ENCODE results near the gene OR6Q1. TPM values are rescaled to one million over a fixed set of nuclear protein-coding genes. Genes with fewer than 3 reads are reported as not detected.

Gene OR6Q1
- total RNA-seq, 1 experiment from 2014 or later = not detected

DNA sequence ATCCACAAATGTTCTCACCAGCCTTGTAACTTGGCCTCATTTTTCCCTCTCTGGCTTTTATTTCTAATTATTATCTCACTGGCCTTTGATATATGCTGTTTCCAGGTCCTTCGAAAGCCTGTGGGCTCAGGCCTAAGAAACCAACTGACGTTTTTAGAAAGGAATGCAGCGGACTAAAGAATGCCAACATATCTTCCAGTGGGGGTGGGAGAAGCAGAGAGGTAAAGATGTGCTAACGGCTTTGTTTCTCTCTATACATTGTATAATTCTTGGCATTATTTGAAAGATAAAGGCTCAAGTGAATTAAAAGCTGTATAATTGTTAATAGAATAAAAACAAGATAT lies 28.2 kb downstream of the OR6Q1 start:
- DNase-seq (ENCODE audit: low spot score) (no peak), ATAC-seq (peak; percentile 51)
- Mint-ChIP-seq H3K4me3 (no peak overlapping the region), H3K4me1 (peaks cover 47% of the 10 kb centered on the region), H3K27ac (0 out of 2 replicates have a peak overlapping the region, but pooled peaks have one; percentile 49), H3K9me3 (peaks cover 13% of the 10 kb centered on the region), H3K36me3 (no peaks in the 10 kb centered on the region), H3K27me3 (ENCODE audit: low read depth) (no peaks in the 10 kb centered on the region)
- TF ChIP-seq ATF1 (CRISPR knock-in tag; IDR thresholded peaks at IDR 0.05) (no peak), NFE2L1 (CRISPR knock-in tag; IDR thresholded peaks at IDR 0.05) (no peak), ZNF232 (CRISPR knock-in tag; IDR thresholded peaks at IDR 0.05) (no peak), NFATC4 (CRISPR knock-in tag; IDR thresholded peaks at IDR 0.05) (no peak), TP53 (CRISPR knock-in tag; IDR thresholded peaks at IDR 0.05) (no peak)
- TF ChIP-seq, protein P1, sequence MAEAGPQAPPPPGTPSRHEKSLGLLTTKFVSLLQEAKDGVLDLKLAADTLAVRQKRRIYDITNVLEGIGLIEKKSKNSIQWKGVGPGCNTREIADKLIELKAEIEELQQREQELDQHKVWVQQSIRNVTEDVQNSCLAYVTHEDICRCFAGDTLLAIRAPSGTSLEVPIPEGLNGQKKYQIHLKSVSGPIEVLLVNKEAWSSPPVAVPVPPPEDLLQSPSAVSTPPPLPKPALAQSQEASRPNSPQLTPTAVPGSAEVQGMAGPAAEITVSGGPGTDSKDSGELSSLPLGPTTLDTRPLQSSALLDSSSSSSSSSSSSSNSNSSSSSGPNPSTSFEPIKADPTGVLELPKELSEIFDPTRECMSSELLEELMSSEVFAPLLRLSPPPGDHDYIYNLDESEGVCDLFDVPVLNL (CRISPR knock-in tag; IDR thresholded peaks at IDR 0.05; ENCODE audit: borderline replicate concordance, low read depth) = no peak
- TF ChIP-seq, protein P2, sequence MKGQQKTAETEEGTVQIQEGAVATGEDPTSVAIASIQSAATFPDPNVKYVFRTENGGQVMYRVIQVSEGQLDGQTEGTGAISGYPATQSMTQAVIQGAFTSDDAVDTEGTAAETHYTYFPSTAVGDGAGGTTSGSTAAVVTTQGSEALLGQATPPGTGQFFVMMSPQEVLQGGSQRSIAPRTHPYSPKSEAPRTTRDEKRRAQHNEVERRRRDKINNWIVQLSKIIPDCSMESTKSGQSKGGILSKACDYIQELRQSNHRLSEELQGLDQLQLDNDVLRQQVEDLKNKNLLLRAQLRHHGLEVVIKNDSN (CRISPR knock-in tag; IDR thresholded peaks at IDR 0.05) = no peak
- TF ChIP-seq, protein P3, sequence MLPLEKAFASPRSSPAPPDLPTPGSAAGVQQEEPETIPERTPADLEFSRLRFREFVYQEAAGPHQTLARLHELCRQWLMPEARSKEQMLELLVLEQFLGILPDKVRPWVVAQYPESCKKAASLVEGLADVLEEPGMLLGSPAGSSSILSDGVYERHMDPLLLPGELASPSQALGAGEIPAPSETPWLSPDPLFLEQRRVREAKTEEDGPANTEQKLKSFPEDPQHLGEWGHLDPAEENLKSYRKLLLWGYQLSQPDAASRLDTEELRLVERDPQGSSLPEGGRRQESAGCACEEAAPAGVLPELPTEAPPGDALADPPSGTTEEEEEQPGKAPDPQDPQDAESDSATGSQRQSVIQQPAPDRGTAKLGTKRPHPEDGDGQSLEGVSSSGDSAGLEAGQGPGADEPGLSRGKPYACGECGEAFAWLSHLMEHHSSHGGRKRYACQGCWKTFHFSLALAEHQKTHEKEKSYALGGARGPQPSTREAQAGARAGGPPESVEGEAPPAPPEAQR (CRISPR knock-in tag; IDR thresholded peaks at IDR 0.05) = no peak
- TF ChIP-seq, protein P4, sequence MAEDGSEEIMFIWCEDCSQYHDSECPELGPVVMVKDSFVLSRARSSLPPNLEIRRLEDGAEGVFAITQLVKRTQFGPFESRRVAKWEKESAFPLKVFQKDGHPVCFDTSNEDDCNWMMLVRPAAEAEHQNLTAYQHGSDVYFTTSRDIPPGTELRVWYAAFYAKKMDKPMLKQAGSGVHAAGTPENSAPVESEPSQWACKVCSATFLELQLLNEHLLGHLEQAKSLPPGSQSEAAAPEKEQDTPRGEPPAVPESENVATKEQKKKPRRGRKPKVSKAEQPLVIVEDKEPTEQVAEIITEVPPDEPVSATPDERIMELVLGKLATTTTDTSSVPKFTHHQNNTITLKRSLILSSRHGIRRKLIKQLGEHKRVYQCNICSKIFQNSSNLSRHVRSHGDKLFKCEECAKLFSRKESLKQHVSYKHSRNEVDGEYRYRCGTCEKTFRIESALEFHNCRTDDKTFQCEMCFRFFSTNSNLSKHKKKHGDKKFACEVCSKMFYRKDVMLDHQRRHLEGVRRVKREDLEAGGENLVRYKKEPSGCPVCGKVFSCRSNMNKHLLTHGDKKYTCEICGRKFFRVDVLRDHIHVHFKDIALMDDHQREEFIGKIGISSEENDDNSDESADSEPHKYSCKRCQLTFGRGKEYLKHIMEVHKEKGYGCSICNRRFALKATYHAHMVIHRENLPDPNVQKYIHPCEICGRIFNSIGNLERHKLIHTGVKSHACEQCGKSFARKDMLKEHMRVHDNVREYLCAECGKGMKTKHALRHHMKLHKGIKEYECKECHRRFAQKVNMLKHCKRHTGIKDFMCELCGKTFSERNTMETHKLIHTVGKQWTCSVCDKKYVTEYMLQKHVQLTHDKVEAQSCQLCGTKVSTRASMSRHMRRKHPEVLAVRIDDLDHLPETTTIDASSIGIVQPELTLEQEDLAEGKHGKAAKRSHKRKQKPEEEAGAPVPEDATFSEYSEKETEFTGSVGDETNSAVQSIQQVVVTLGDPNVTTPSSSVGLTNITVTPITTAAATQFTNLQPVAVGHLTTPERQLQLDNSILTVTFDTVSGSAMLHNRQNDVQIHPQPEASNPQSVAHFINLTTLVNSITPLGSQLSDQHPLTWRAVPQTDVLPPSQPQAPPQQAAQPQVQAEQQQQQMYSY (CRISPR knock-in tag; IDR thresholded peaks at IDR 0.05) = no peak
- ChIA-PET POLR2A (no interaction called here), CTCF (interaction anchor here (1.6 to 4.8 kb wide), 3 partner anchors 122 to 238 kb away, joined by 3 to 37 read pairs (median 9); no protein-coding TSS in a partner anchor)

DNA sequence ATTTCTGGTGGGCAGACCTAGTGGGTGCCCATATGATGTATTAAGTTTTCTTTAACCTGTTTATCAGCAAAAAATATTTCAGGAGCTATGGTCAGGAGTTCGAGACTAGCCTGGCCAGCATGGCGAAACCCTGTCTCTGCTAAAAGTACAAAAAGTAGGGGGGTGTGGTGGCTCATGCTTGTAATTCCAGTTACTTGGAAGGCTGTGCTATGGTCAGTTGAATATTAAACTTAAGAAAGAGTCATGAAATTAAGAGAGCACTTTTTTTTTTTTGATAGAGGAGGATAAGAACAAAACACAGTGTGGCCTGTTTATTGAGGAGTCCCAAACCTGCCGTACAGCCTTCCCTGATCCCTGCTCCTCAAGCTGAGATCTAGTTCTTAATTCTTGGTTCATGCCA lies 29.8 kb downstream of the OR6Q1 start:
- Mint-ChIP-seq H3K4me3 (no peak overlapping the region), H3K27me3 (ENCODE audit: low read depth) (no peaks in the 10 kb centered on the region), H3K4me1 (peaks cover 54% of the 10 kb centered on the region), H3K9me3 (peaks cover 6% of the 10 kb centered on the region), H3K36me3 (no peaks in the 10 kb centered on the region), H3K27ac (no peak overlapping the region; the same call in 1 of the 2 replicates)
- TF ChIP-seq, protein P1 (CRISPR knock-in tag; IDR thresholded peaks at IDR 0.05; ENCODE audit: borderline replicate concordance, low read depth) = no peak
- TF ChIP-seq, protein P5, sequence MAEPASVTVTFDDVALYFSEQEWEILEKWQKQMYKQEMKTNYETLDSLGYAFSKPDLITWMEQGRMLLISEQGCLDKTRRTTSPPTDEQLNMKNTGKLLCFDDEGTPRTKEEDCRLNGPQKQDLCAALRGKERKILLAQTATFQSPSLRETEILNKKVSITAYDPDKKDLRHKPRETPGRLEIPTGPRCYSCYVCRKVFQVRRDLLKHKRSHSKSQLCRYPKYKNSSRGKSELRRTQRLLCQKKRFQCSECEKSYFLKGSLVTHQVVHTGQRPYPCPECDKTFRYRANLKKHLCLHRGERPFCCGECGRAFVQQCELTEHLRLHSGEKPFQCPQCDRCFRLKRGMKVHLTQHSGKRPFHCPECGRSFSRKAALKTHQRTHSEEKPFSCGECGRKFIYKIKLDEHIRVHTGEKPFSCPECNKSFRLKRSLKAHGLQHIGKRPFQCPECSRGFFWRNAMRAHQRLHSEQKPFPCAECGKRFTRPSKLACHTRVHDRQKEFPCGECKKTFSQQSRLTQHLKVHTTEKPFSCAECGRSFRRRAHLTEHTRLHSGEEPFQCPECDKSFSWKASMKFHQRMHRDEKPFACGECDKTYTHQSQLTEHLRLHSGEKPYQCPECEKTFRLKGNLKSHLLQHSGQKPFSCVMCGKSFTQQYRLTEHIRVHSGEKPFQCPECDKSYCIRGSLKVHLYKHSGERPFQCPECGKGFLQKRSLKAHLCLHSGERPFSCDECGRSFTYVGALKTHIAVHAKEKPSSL (CRISPR knock-in tag; conservative IDR thresholded peaks at IDR 0.05) = no peak
- ATAC-seq (no peak), DNase-seq (ENCODE audit: low spot score) (no peak)
- ChIA-PET CTCF (interaction anchor here (0.7 to 4.8 kb wide), 32 partner anchors 16 to 603 kb away, joined by 3 to 37 read pairs (median 5); partner anchors contain the start of genes BTBD18 and OR9Q1), POLR2A (interaction anchor here (0.7 to 1.7 kb wide), 4 partner anchors 281 to 348 kb away, joined by 3 to 4 read pairs (median 3); partner anchors contain the start of genes MED19, SELENOH and TMX2)

Data from WTC11 (cell line).